ENCODE measurements around the gene IL1RAPL2.

- TF ChIP-seq, protein P1, sequence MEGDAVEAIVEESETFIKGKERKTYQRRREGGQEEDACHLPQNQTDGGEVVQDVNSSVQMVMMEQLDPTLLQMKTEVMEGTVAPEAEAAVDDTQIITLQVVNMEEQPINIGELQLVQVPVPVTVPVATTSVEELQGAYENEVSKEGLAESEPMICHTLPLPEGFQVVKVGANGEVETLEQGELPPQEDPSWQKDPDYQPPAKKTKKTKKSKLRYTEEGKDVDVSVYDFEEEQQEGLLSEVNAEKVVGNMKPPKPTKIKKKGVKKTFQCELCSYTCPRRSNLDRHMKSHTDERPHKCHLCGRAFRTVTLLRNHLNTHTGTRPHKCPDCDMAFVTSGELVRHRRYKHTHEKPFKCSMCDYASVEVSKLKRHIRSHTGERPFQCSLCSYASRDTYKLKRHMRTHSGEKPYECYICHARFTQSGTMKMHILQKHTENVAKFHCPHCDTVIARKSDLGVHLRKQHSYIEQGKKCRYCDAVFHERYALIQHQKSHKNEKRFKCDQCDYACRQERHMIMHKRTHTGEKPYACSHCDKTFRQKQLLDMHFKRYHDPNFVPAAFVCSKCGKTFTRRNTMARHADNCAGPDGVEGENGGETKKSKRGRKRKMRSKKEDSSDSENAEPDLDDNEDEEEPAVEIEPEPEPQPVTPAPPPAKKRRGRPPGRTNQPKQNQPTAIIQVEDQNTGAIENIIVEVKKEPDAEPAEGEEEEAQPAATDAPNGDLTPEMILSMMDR (IDR thresholded peaks at IDR 0.05): no peak
- TF ChIP-seq POLR2A (IDR thresholded peaks at IDR 0.05; ENCODE audit: low read length): no peak
- TF ChIP-seq POLR2AphosphoS2 (conservative IDR thresholded peaks at IDR 0.05; ENCODE audit: low read length): no peak
- no peak for TF ChIP-seq ZFP36 (IDR thresholded peaks at IDR 0.05; ENCODE audit: borderline replicate concordance, partially characterized antibody)
- no peak for TF ChIP-seq ZNF302 (CRISPR knock-in tag; IDR thresholded peaks at IDR 0.05)
- TF ChIP-seq EP300 (IDR thresholded peaks at IDR 0.05): no peak
- TF ChIP-seq HEYL (CRISPR knock-in tag; IDR thresholded peaks at IDR 0.05): no peak
- no peak for TF ChIP-seq TP53 (CRISPR knock-in tag; IDR thresholded peaks at IDR 0.05)
- no peak for TF ChIP-seq EHMT2 (IDR thresholded peaks at IDR 0.05; ENCODE audit: low read depth)
- TF ChIP-seq, protein P2, sequence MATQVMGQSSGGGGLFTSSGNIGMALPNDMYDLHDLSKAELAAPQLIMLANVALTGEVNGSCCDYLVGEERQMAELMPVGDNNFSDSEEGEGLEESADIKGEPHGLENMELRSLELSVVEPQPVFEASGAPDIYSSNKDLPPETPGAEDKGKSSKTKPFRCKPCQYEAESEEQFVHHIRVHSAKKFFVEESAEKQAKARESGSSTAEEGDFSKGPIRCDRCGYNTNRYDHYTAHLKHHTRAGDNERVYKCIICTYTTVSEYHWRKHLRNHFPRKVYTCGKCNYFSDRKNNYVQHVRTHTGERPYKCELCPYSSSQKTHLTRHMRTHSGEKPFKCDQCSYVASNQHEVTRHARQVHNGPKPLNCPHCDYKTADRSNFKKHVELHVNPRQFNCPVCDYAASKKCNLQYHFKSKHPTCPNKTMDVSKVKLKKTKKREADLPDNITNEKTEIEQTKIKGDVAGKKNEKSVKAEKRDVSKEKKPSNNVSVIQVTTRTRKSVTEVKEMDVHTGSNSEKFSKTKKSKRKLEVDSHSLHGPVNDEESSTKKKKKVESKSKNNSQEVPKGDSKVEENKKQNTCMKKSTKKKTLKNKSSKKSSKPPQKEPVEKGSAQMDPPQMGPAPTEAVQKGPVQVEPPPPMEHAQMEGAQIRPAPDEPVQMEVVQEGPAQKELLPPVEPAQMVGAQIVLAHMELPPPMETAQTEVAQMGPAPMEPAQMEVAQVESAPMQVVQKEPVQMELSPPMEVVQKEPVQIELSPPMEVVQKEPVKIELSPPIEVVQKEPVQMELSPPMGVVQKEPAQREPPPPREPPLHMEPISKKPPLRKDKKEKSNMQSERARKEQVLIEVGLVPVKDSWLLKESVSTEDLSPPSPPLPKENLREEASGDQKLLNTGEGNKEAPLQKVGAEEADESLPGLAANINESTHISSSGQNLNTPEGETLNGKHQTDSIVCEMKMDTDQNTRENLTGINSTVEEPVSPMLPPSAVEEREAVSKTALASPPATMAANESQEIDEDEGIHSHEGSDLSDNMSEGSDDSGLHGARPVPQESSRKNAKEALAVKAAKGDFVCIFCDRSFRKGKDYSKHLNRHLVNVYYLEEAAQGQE (IDR thresholded peaks at IDR 0.05): no peak
Measured at GRCh38 chrX:105635794-105636193, 1069.8 kb downstream of the IL1RAPL2 start.
